HepG2 (cell line): ENCODE measurements around the gene SNAI1. TPM values are rescaled to one million over a fixed set of nuclear protein-coding genes. Genes with fewer than 3 reads are reported as not detected.

ENCODE experiments used
- ARHGAP35 ChIP-seq: sonication (generic); formaldehyde crosslinking; IDR thresholded peaks from 2 replicates; pipeline ENCODE4 v1.9.0; 2022; ENCODE audit warnings: mild to moderate bottlenecking, inconsistent platforms, moderate library complexity, missing genetic modification reagents, borderline replicate concordance
- ATF4 ChIP-seq, 2 experiments: fragments of 450-650 bp in 1 of 2; sonication (generic) in 1 of 2; formaldehyde crosslinking; IDR thresholded peaks; 2 replicates each; pipeline versions ENCODE4 v1.5.0 to v1.8.0; 2020 to 2022; ENCODE audit warnings: mild to moderate bottlenecking in 1 of 2, missing genetic modification reagents in 1 of 2
- CBX1 ChIP-seq: IDR thresholded peaks from one replicate; pipeline ENCODE4 v1.6.1; 2016; ENCODE audit warnings: antibody characterized with exemption, low read depth
- CENPX ChIP-seq: sonication (generic); formaldehyde crosslinking; IDR thresholded peaks from 2 replicates; pipeline ENCODE4 v1.9.0; 2021; ENCODE audit warnings: mild to moderate bottlenecking, missing genetic modification reagents, moderate library complexity
- DRAP1 ChIP-seq: IDR thresholded peaks from 2 replicates; pipeline ENCODE4 v1.6.1; 2016; ENCODE audit warnings: missing genetic modification reagents, missing compliant biosample characterization
- JUN ChIP-seq: sonication (generic); formaldehyde crosslinking; IDR thresholded peaks from 2 replicates; pipeline ENCODE4 v1.4.0; 2020; ENCODE audit warnings: mild to moderate bottlenecking, missing genetic modification reagents
- KDM3A ChIP-seq: IDR thresholded peaks from 2 replicates; pipeline ENCODE4 v1.6.1; 2018; ENCODE audit warnings: low read depth, missing compliant biosample characterization
- MATR3 ChIP-seq: sonication (generic); formaldehyde crosslinking; IDR thresholded peaks from 2 replicates; pipeline ENCODE4 v1.4.0; 2020; ENCODE audit warnings: missing genetic modification reagents
- MAX ChIP-seq: IDR thresholded peaks from 2 replicates; pipeline ENCODE4 v1.6.1; 2012; ENCODE audit warnings: inconsistent platforms
- SIN3B ChIP-seq: fragments of 150-350 bp; IDR thresholded peaks from 2 replicates; pipeline ENCODE4 v1.6.1; 2014; ENCODE audit warnings: low read length
- SNAPC5 ChIP-seq: sonication (generic); formaldehyde crosslinking; IDR thresholded peaks from 2 replicates; pipeline ENCODE4 v1.8.1; 2023; ENCODE audit warnings: mild to moderate bottlenecking, missing genetic modification reagents, borderline replicate concordance
- SOX5 ChIP-seq: IDR thresholded peaks from 2 replicates; pipeline ENCODE4 v1.6.1; 2016; ENCODE audit warnings: borderline replicate concordance
- TBX3 ChIP-seq: fragments of 450-650 bp; IDR thresholded peaks from 2 replicates; pipeline ENCODE4 v1.6.1; 2017; ENCODE audit warnings: antibody characterized with exemption, mild to moderate bottlenecking, inconsistent platforms, borderline replicate concordance
- ZBTB49 ChIP-seq: sonication (generic); formaldehyde crosslinking; IDR thresholded peaks from 2 replicates; pipeline ENCODE4 v1.4.0; 2020; ENCODE audit warnings: missing genetic modification reagents, borderline replicate concordance
- ZNF160 ChIP-seq: sonication (generic); formaldehyde crosslinking; IDR thresholded peaks from 2 replicates; pipeline ENCODE4 v1.8.0; 2022; ENCODE audit warnings: mild to moderate bottlenecking, inconsistent platforms, missing genetic modification reagents
- ZNF225 ChIP-seq: sonication (generic); formaldehyde crosslinking; IDR thresholded peaks from 2 replicates; pipeline ENCODE4 v1.4.0; 2020; ENCODE audit warnings: mild to moderate bottlenecking, missing genetic modification reagents
- ZNF230 ChIP-seq: sonication (generic); formaldehyde crosslinking; IDR thresholded peaks from 2 replicates; pipeline ENCODE4 v1.4.0; 2020; ENCODE audit warnings: mild to moderate bottlenecking, missing genetic modification reagents
- ZNF567 ChIP-seq: sonication (generic); formaldehyde crosslinking; IDR thresholded peaks from 2 replicates; pipeline ENCODE4 v1.8.1; 2023; ENCODE audit warnings: mild to moderate bottlenecking, missing genetic modification reagents, borderline replicate concordance
- ZNF674 ChIP-seq: sonication (generic); formaldehyde crosslinking; IDR thresholded peaks from 2 replicates; pipeline ENCODE4 v1.5.0; 2020; ENCODE audit warnings: low read depth, mild to moderate bottlenecking, missing genetic modification reagents
- ZNF839 ChIP-seq: sonication (generic); formaldehyde crosslinking; IDR thresholded peaks from 2 replicates; pipeline ENCODE4 v1.4.0; 2020; ENCODE audit warnings: missing genetic modification reagents, mild to moderate bottlenecking, borderline replicate concordance
- ZNF879 ChIP-seq: sonication (generic); formaldehyde crosslinking; IDR thresholded peaks from 2 replicates; pipeline ENCODE4 v1.8.1; 2023; ENCODE audit warnings: missing genetic modification reagents
- polyA plus RNA-seq, 8 experiments: library from polyadenylated mRNA; depleted of rRNA in 3 of 8; stranded (reverse) in 7 of 8; unstranded in 1 of 8; fragments of >200 nt; fragmentation: Illumina TruSeq in 4 of 8; extraction: Trizol in 4 of 8; gene quantifications; 2 replicates each; pipeline versions ENCODE4 v1.2.1 to v1.2.3, GENCODE V29; 2011 to 2016; ENCODE audit warnings: low read depth in 4 of 8, missing spikeins in 1 of 8, mixed read lengths in 1 of 8; ENCODE audit not compliant: insufficient read depth in 1 of 8
- total RNA-seq, 5 experiments: library from RNA; depleted of rRNA; stranded (reverse); fragments of >200 nt; fragmentation: Illumina TruSeq; extraction: Trizol; gene quantifications; 2 replicates each; pipeline ENCODE4 v1.2.3, GENCODE V29; 2016; ENCODE audit warnings: low read depth in 1 of 5
- TF ChIP-seq, protein P1 (sequence below): sonication (generic); formaldehyde crosslinking; conservative IDR thresholded peaks from 2 replicates; pipeline ENCODE4 v1.5.0; 2020; ENCODE audit warnings: missing genetic modification reagents
- TF ChIP-seq, protein P2 (sequence below): sonication (generic); formaldehyde crosslinking; IDR thresholded peaks from 2 replicates; pipeline ENCODE4 v1.4.0; 2020; ENCODE audit warnings: missing genetic modification reagents

Gene SNAI1
- total and polyA plus RNA-seq, 2 of the 13 experiments (the other 11 are each of a cell fraction or from before 2014, with no cell fraction given), result 1.3 to 1.4 TPM

- TF ChIP-seq KDM3A (CRISPR knock-in tag) (no peak), ZNF567 (no peak), ARHGAP35 (CRISPR knock-in tag) (no peak), ZNF879 (CRISPR knock-in tag) (no peak), SIN3B (no peak), ATF4 (CRISPR knock-in tag; IDR thresholded peaks at IDR 0.05) (no peak), ZBTB49 (no peak), MAX (no peak), ZNF839 (CRISPR knock-in tag) (0 out of 2 replicates have a peak, but pooled peaks have one; percentile 44), SOX5 (no peak), TBX3 (no peak), DRAP1 (CRISPR knock-in tag) (no peak), ZNF230 (CRISPR knock-in tag) (peak; percentile 19; the same call in 1 of the 2 replicates), SNAPC5 (CRISPR knock-in tag) (no peak), MATR3 (CRISPR knock-in tag) (no peak), ZNF160 (no peak), JUN (CRISPR knock-in tag) (no peak), CENPX (CRISPR knock-in tag) (no peak), ZNF225 (CRISPR knock-in tag) (0 out of 2 replicates have a peak, but pooled peaks have one; percentile 46), ZNF674 (CRISPR knock-in tag) (no peak), CBX1 (no peak)
- TF ChIP-seq, protein P1, sequence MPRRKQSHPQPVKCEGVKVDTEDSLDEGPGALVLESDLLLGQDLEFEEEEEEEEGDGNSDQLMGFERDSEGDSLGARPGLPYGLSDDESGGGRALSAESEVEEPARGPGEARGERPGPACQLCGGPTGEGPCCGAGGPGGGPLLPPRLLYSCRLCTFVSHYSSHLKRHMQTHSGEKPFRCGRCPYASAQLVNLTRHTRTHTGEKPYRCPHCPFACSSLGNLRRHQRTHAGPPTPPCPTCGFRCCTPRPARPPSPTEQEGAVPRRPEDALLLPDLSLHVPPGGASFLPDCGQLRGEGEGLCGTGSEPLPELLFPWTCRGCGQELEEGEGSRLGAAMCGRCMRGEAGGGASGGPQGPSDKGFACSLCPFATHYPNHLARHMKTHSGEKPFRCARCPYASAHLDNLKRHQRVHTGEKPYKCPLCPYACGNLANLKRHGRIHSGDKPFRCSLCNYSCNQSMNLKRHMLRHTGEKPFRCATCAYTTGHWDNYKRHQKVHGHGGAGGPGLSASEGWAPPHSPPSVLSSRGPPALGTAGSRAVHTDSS, result 0 out of 2 replicates have a peak, but pooled peaks have one; percentile 40
- TF ChIP-seq, protein P2, sequence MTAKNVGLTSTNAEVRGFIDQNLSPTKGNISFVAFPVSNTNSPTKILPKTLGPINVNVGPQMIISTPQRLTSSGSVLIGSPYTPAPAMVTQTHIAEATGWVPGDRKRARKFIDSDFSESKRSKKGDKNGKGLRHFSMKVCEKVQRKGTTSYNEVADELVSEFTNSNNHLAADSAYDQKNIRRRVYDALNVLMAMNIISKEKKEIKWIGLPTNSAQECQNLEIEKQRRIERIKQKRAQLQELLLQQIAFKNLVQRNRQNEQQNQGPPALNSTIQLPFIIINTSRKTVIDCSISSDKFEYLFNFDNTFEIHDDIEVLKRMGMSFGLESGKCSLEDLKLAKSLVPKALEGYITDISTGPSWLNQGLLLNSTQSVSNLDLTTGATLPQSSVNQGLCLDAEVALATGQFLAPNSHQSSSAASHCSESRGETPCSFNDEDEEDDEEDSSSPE, result no peak
Observed at GRCh38 chr20:49937027-49937929, 45.5 kb upstream of the SNAI1 start (continued).
